DOHH2 (cell line): ENCODE results near the gene VTI1A.

Experiments
- H3F3A ChIP-seq: fragments of 200-600 bp; sonication (generic), shearing (Covaris generic); 2 replicates; pipeline ENCODE4 v1.6.0; 2016; ENCODE audit warnings: antibody characterized with exemption, mild to moderate bottlenecking; ENCODE audit not compliant: control insufficient read depth, insufficient read depth
- H3K27ac ChIP-seq: fragments of 200-600 bp; sonication (generic); 2 replicates; pipeline ENCODE4 v1.5.1; 2014; ENCODE audit warnings: low read depth, mild to moderate bottlenecking, low read length, moderate library complexity
- H3K27me3 ChIP-seq: fragments of 200-600 bp; sonication (generic); 2 replicates; pipeline ENCODE4 v1.6.1; 2014; ENCODE audit warnings: mild to moderate bottlenecking, low read length, mixed read lengths; ENCODE audit not compliant: control insufficient read depth
- H3K36me3 ChIP-seq: fragments of 200-600 bp; sonication (generic); 2 replicates; pipeline ENCODE4 v1.6.1; 2014; ENCODE audit warnings: mild to moderate bottlenecking, low read length, moderate library complexity, mixed read lengths; ENCODE audit not compliant: control insufficient read depth
- H3K4me1 ChIP-seq: fragments of 200-600 bp; sonication (generic); 2 replicates; pipeline ENCODE4 v1.6.1; 2014; ENCODE audit warnings: mild to moderate bottlenecking, low read length, mixed read lengths; ENCODE audit not compliant: control insufficient read depth
- H3K4me2 ChIP-seq: fragments of 200-600 bp; sonication (generic); 2 replicates; pipeline ENCODE4 v1.6.0; 2014; ENCODE audit warnings: mild to moderate bottlenecking, low read length, moderate library complexity
- H3K4me3 ChIP-seq: fragments of 200-600 bp; sonication (generic); 2 replicates; pipeline ENCODE4 v1.5.1; 2014; ENCODE audit warnings: mild to moderate bottlenecking, low read length, mixed read lengths
- H3K79me2 ChIP-seq: fragments of 200-600 bp; sonication (generic); 2 replicates; pipeline ENCODE4 v1.6.1; 2014; ENCODE audit warnings: mild to moderate bottlenecking, low read length, mixed read lengths; ENCODE audit not compliant: control insufficient read depth
- H3K9me2 ChIP-seq: fragments of 200-600 bp; sonication (generic); replicated peaks from 2 replicates; pipeline ENCODE4 v1.6.1; 2014; ENCODE audit warnings: mild to moderate bottlenecking, low read length, mixed read lengths; ENCODE audit not compliant: control insufficient read depth
- H3K9me3 ChIP-seq: fragments of 200-600 bp; sonication (generic); 2 replicates; pipeline ENCODE4 v1.6.1; 2014; ENCODE audit warnings: antibody characterized with exemption, low read length, mixed read lengths; ENCODE audit not compliant: control insufficient read depth, insufficient read depth
- H4K20me1 ChIP-seq: fragments of 200-600 bp; sonication (generic); 2 replicates; pipeline ENCODE4 v1.6.0; 2014; ENCODE audit warnings: low read depth, mild to moderate bottlenecking, antibody characterized with exemption, low read length, moderate library complexity; ENCODE audit not compliant: control insufficient read depth, insufficient read depth
- EZH2phosphoT487 ChIP-seq: fragments of 200-600 bp; sonication (generic); IDR thresholded peaks from 2 replicates; pipeline ENCODE4 v1.6.1; 2017; ENCODE audit warnings: borderline replicate concordance, mild to moderate bottlenecking, antibody characterized with exemption, low read length, moderate library complexity, mixed read lengths
- TF ChIP-seq, protein P1 (sequence below): fragments of 200-600 bp; sonication (generic); IDR thresholded peaks from one replicate; pipeline ENCODE4 v1.5.1; 2014; ENCODE audit warnings: antibody characterized with exemption, mild to moderate bottlenecking, low read depth, low read length; ENCODE audit not compliant: poor library complexity, severe bottlenecking

Gene VTI1A

DNA sequence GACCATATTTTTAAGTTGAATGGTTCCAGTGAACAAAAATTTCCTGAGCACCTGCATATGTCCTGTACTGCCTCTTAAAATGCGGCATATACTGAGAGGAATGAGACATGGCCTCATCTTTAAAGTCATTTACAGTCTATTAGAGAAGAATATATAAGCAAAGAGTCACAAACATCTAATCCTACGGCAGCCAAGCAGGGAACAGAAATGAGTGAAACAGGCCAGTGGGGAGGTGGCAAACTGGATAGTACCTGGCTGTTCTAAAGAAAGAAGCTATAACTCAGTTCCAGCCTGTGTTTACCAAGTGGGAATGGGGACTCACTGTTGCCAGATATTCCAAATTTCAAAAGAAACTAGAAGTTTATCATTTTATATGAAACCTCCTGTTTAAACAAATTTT is 211.4 kb downstream of the VTI1A start:
- H3K4me3 ChIP-seq, result no peak overlapping the region
- H3K27me3 ChIP-seq, result no peaks in the 10 kb centered on the region
- TF ChIP-seq, protein P1, sequence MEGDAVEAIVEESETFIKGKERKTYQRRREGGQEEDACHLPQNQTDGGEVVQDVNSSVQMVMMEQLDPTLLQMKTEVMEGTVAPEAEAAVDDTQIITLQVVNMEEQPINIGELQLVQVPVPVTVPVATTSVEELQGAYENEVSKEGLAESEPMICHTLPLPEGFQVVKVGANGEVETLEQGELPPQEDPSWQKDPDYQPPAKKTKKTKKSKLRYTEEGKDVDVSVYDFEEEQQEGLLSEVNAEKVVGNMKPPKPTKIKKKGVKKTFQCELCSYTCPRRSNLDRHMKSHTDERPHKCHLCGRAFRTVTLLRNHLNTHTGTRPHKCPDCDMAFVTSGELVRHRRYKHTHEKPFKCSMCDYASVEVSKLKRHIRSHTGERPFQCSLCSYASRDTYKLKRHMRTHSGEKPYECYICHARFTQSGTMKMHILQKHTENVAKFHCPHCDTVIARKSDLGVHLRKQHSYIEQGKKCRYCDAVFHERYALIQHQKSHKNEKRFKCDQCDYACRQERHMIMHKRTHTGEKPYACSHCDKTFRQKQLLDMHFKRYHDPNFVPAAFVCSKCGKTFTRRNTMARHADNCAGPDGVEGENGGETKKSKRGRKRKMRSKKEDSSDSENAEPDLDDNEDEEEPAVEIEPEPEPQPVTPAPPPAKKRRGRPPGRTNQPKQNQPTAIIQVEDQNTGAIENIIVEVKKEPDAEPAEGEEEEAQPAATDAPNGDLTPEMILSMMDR, result no peak
- TF ChIP-seq EZH2phosphoT487, result no peak
- no peaks in the 10 kb centered on the region for H3K9me2 ChIP-seq
- no peaks in the 10 kb centered on the region for H3K79me2 ChIP-seq
- no peaks in the 10 kb centered on the region for H3K4me1 ChIP-seq
- no peak overlapping the region for H3K27ac ChIP-seq
- H4K20me1 ChIP-seq, result no peaks in the 10 kb centered on the region
- no peaks in the 10 kb centered on the region for H3F3A ChIP-seq
- H3K4me2 ChIP-seq, result no peak overlapping the region
- H3K36me3 ChIP-seq, result no peaks in the 10 kb centered on the region
- H3K9me3 ChIP-seq, result no peaks in the 10 kb centered on the region

DNA sequence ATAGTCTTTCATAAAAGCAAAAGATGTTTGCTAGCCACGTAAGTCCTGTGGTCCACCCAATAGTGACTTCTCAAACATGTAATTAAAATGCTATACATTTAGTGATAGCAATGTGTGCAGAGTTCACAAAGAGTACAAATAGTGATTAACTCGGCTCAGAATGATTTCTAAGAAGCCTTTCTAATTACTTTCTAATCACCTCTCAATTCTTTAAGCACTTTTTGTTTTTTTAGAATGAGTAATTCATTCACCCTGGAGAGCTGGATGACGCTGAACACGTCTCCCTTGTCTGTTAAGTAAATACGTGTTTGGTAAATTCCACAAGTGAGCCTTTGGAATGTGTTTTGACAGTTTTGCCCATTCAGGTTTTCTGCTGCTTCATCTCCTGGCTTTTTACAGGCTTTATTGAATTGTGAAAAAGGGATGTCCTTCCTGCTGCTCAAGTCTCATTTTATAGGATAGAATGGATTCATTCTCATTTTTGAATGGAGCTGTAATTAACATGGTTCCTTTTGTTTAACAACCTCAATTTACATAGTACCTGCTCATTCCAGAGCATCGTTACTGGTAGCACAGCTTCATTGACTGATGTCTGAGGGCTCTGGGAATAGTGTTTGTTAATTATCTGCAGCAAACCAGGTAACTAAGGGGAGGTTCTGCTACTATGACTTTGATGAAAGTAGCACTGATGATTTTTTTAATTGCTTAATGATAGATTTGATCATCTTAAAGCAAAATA is 212.1 kb downstream of the VTI1A start:
- no peak overlapping the region for H3K27ac ChIP-seq
- H3K4me2 ChIP-seq, result no peak overlapping the region
- H3K36me3 ChIP-seq, result no peaks in the 10 kb centered on the region
- no peaks in the 10 kb centered on the region for H3K79me2 ChIP-seq
- H3K4me3 ChIP-seq, result no peak overlapping the region
- H3F3A ChIP-seq, result no peaks in the 10 kb centered on the region
- no peaks in the 10 kb centered on the region for H3K9me3 ChIP-seq
- TF ChIP-seq, protein P1, result no peak
- H3K9me2 ChIP-seq, result no peaks in the 10 kb centered on the region
- no peaks in the 10 kb centered on the region for H3K27me3 ChIP-seq
- H3K4me1 ChIP-seq, result no peaks in the 10 kb centered on the region
- no peaks in the 10 kb centered on the region for H4K20me1 ChIP-seq

DNA sequence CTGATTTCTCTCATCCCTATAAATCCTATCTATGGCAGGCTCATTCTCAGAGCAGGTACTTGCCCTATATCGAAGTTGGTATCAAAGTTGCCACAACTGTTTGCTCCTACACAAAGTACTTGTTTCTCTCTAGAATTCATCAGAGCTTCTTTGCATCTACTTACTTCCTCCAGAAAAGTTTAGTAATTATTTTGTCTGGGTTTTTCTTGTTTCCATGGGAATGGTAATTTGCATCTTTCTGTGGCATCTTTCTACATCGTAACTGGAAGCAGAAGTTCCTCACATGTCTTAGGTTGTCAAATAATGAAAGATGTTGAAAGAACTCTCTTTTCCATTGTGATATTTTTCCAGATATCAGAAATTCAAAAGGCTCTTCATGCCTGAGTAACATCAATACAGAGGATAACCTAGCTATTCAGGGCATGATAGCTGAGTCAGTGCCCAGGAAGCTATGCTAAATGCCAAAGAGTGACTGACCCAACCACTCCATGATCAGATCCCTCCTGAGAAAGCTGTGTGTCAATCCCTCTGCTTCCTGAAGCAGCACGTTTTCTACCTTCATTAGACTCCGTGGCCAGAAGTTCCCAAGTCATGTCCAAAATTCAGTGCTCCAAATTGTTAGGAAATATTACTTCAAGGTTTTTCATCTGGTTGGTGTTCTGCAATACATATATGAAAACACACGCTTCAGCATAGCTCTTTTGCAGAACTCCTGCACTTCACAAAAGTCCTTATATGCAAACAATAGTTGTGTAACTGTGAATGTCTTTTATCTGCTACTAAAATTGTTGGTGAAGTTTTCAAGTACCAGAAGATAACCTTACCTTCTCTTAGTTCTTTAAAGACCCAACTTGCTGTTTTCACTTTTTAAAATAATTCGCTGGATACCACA is 216.5 kb downstream of the VTI1A start:
- H3K9me3 ChIP-seq, result no peaks in the 10 kb centered on the region
- H3K4me2 ChIP-seq, result no peak overlapping the region
- no peaks in the 10 kb centered on the region for H3K79me2 ChIP-seq
- H3K36me3 ChIP-seq, result no peaks in the 10 kb centered on the region
- no peak overlapping the region for H3K27ac ChIP-seq
- no peak overlapping the region for H3K4me3 ChIP-seq
- no peaks in the 10 kb centered on the region for H3F3A ChIP-seq
- H3K27me3 ChIP-seq, result no peaks in the 10 kb centered on the region
- no peaks in the 10 kb centered on the region for H3K4me1 ChIP-seq
- no peaks in the 10 kb centered on the region for H4K20me1 ChIP-seq
- no peaks in the 10 kb centered on the region for H3K9me2 ChIP-seq
- TF ChIP-seq EZH2phosphoT487, result no peak

DNA sequence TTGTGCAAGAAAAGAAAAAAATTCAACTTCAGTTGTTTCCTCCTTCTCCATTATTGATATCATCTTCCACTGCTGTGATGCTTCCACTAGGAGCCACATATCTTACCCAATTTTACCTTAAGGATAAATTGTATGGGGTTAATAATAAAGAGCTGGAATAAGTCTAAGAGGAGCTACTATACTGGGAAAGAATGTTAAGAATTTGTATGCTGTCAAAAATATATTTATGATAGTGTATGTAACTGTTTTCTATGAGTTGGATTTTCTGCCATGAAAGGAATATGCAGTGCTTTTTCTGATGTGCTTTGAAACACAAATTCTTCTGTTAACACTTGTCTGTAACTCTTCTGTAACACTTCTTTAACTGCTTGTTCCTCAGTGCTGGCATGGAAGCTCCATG is 219.1 kb downstream of the VTI1A start:
- TF ChIP-seq, protein P1, result no peak
- no peak for TF ChIP-seq EZH2phosphoT487
- no peaks in the 10 kb centered on the region for H3K36me3 ChIP-seq
- H3K27ac ChIP-seq, result no peak overlapping the region
- H3K4me2 ChIP-seq, result no peak overlapping the region
- H3K9me2 ChIP-seq, result no peaks in the 10 kb centered on the region
- H3F3A ChIP-seq, result no peaks in the 10 kb centered on the region
- H3K4me3 ChIP-seq, result no peak overlapping the region
- H3K27me3 ChIP-seq, result no peaks in the 10 kb centered on the region
- H3K4me1 ChIP-seq, result no peaks in the 10 kb centered on the region
- H3K79me2 ChIP-seq, result no peaks in the 10 kb centered on the region
- no peaks in the 10 kb centered on the region for H3K9me3 ChIP-seq
- no peaks in the 10 kb centered on the region for H4K20me1 ChIP-seq
